ENCODE data around the gene TCAP. TPM values are rescaled to one million over a fixed set of nuclear protein-coding genes. Genes with fewer than 3 reads are reported as not detected.

TCAP gene
- total and polyA plus RNA-seq, 2 donors from 2014 or later = 1.5 to 1.7 TPM

DNA sequence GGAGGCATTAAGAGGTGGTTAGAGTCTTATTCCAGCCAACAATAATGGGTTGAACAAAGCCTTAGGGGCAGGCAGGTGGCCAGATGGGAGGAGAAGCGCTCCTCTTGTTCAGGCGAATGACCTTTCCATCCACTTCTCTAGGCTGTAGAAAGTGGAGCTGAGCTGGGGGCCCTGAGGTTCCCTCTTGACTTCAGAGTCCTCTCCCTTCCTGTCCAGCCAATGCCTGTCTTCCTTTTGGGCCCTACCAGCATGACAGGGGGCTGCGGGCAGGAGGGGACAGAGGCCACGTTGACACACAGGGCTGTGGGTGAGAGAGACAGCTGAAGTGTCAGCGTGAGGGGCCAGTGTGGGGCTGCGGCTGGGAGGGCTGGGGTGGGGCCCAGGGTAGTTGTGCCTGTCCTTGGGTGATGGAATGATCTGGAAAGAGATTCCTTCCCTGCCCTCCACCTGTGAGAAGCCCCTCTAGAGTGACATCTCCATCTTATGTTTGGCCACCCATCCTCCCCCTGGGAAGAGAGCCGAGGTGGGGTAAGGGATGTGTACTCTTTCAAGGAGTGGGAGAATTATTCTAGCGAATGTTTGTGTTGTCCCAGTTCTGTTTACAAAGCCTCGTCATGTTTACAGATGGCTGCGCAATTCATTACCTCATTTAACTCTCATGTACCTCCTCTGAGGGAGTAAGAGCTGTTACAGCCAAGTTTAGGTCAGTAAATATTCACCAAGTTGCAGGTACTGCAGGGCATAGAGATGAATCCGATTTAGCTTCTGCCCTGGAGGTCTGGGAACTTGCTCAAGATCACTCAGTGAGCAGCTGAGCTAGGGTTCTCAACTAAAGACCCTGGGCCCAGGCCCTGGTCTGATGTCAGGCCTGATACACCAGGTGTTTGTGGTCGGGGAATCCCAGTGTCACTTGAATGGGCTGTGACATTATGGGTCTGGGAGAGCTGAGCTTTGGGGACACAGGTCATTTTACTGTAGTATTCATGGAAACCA, 38.0 kb downstream of the TCAP start:
- H3K27me3 ChIP-seq (ENCODE audit: control insufficient read depth, insufficient read depth, low read length) = no peaks in the 10 kb centered on the region
- intact Hi-C loops (cut with DNase I) = no loop called here
- TF ChIP-seq CTCF (IDR thresholded peaks at IDR 0.05; ENCODE audit: borderline replicate concordance, extremely low read depth, insufficient read depth) = no peak
- H3K4me1 ChIP-seq (ENCODE audit: control insufficient read depth in 2 of 3, insufficient read depth in 2 of 3, low read depth in 1 of 3, low read length in 3 of 3) = peaks cover 0 to 66% (median 41%) of the 10 kb centered on the region in 3 donors
- H3K4me3 ChIP-seq (ENCODE audit: low read length in 3 of 3) = peak overlapping the region in 2 of 3 donors; percentile 4 to 30
- H3K27ac ChIP-seq (ENCODE audit: low read depth in 2 of 2, low read length in 2 of 2) = peak overlapping the region; percentile 59 to 80
- FAIRE-seq = no peak
- no peaks in the 10 kb centered on the region for H3K9me3 ChIP-seq (ENCODE audit: control insufficient read depth in 2 of 3, insufficient read depth in 1 of 3, low read length in 3 of 3)
- peak overlapping the region in 2 of 3 donors; percentile 22 to 31 for H3K9ac ChIP-seq (ENCODE audit: low read length in 3 of 3)
- peaks cover 0 to 12% (median 7%) of the 10 kb centered on the region in 3 donors for H3K36me3 ChIP-seq (ENCODE audit: control insufficient read depth in 2 of 3, insufficient read depth in 3 of 3, low read length in 3 of 3)
- DNase-seq = peak in 1 of 5 donors; percentile 20

- peak overlapping the region in 2 of 3 donors; percentile 5 to 31 for H3K9ac ChIP-seq (ENCODE audit: low read length in 3 of 3)
- DNase-seq (no peak), FAIRE-seq (no peak)
- H3K27ac ChIP-seq (ENCODE audit: low read depth in 2 of 2, low read length in 2 of 2) = peak overlapping the region; percentile 59 to 80
- peaks cover 0 to 66% (median 41%) of the 10 kb centered on the region in 3 donors for H3K4me1 ChIP-seq (ENCODE audit: control insufficient read depth in 2 of 3, insufficient read depth in 2 of 3, low read depth in 1 of 3, low read length in 3 of 3)
- intact Hi-C loops (cut with DNase I) = no loop called here
- H3K36me3 ChIP-seq (ENCODE audit: control insufficient read depth in 2 of 3, insufficient read depth in 3 of 3, low read length in 3 of 3) = peaks cover 2 to 20% (median 11%) of the 10 kb centered on the region in 3 donors
- no peaks in the 10 kb centered on the region for H3K27me3 ChIP-seq (ENCODE audit: control insufficient read depth, insufficient read depth, low read length)
- peak overlapping the region in 1 of 3 donors; percentile 30 for H3K4me3 ChIP-seq (ENCODE audit: low read length in 3 of 3)
- H3K9me3 ChIP-seq (ENCODE audit: control insufficient read depth in 2 of 3, insufficient read depth in 1 of 3, low read length in 3 of 3) = no peaks in the 10 kb centered on the region
- TF ChIP-seq CTCF (IDR thresholded peaks at IDR 0.05; ENCODE audit: borderline replicate concordance, extremely low read depth, insufficient read depth) = no peak
These were observed 38.8 kb downstream of the TCAP start for GRCh38 chr17:39703913-39704312.

DNA sequence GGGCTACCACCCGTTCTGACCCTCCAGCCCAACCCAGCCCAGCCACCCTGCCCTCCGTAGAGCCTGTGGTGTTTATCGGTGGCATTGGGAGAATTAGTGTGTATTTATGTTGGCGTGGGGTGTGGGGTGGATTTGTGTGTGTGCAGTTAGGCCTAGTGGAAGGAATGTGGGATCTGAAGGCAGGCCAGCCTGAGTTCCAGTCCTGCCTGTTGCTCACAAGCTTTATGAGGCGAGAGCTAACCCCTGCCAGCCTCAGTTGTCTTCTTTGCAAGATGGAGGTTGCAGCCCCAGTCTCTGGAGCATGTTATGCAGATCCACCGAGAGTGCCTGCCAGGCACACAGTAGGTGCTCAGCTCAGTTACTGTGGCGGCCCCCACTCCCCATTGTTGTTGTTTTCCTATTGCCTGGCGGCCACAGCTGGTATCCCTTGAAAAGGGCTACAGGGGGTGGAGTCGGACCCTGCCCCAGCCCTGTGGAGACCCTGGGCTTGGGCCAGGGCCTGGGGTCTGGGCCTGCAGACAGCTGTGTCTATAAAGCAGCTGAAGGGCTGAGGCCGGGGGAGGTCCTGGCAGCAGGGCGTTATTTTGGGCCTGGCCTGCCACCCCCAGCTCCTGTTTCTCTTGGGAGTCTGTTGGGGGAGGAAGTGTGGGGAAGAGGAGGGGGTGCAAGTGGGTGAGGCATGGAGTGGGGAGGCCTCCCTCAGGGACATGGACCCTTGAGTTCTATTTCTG, 39.8 kb downstream of the TCAP start:
- Histone ChIP-seq H3K27ac (ENCODE audit: low read depth in 2 of 2, low read length in 2 of 2) (peak overlapping the region; percentile 90 to 93), H3K27me3 (ENCODE audit: control insufficient read depth, insufficient read depth, low read length) (no peaks in the 10 kb centered on the region), H3K9me3 (ENCODE audit: control insufficient read depth in 2 of 3, insufficient read depth in 1 of 3, low read length in 3 of 3) (no peaks in the 10 kb centered on the region), H3K4me1 (ENCODE audit: control insufficient read depth in 2 of 3, insufficient read depth in 2 of 3, low read depth in 1 of 3, low read length in 3 of 3) (peaks cover 0 to 61% (median 36%) of the 10 kb centered on the region in 3 donors), H3K4me3 (ENCODE audit: low read length in 3 of 3) (peak overlapping the region in 1 of 3 donors; percentile 33), H3K9ac (ENCODE audit: low read length in 3 of 3) (peak overlapping the region in 2 of 3 donors; percentile 51 to 85), H3K36me3 (ENCODE audit: control insufficient read depth in 2 of 3, insufficient read depth in 3 of 3, low read length in 3 of 3) (peaks cover 2 to 29% (median 18%) of the 10 kb centered on the region in 3 donors)
- no peak for TF ChIP-seq CTCF (IDR thresholded peaks at IDR 0.05; ENCODE audit: borderline replicate concordance, extremely low read depth, insufficient read depth)
- FAIRE-seq = no peak
- intact Hi-C loops (cut with DNase I) = no loop called here
- no peak for DNase-seq
